Cardiac muscle cell (in vitro differentiated cells and primary cell): ENCODE measurements around the gene ARHGAP15. TPM values are rescaled to one million over a fixed set of nuclear protein-coding genes. Genes with fewer than 3 reads are reported as not detected.

ENCODE experiments used
- DNase-seq, 2 donors: peaks; one replicate each; pipeline versions ENCODE4 v3.0.0 to v3.0.0-alpha.2; 2010 to 2017; ENCODE audit warnings: low read depth in 1 of 2, low spot score in 1 of 2
- H3K27ac ChIP-seq: fragments of 200-600 bp; sonication (generic); 2 replicates; pipeline ENCODE4 v1.5.1; 2016
- H3K27me3 ChIP-seq: fragments of 200-600 bp; sonication (generic); 2 replicates; pipeline ENCODE4 v1.6.0; 2016; ENCODE audit warnings: control low read depth
- H3K36me3 ChIP-seq: fragments of 200-600 bp; sonication (generic); 2 replicates; pipeline ENCODE4 v1.5.1; 2016; ENCODE audit warnings: control low read depth
- H3K4me1 ChIP-seq: fragments of 200-600 bp; sonication (generic); 2 replicates; pipeline ENCODE4 v1.8.1; 2017; ENCODE audit warnings: low read depth, mild to moderate bottlenecking, mixed run types
- H3K4me3 ChIP-seq: fragments of 200-600 bp; sonication (generic); 2 replicates; pipeline ENCODE4 v1.5.1; 2016; ENCODE audit warnings: mild to moderate bottlenecking
- H3K9me3 ChIP-seq: fragments of 200-600 bp; sonication (generic); 2 replicates; pipeline ENCODE4 v1.5.1; 2017; ENCODE audit warnings: low read depth, mild to moderate bottlenecking, control low read depth
- CTCF ChIP-seq: IDR thresholded peaks from 2 replicates; pipeline ENCODE4 v1.5.1; 2012; ENCODE audit warnings: low read depth, mild to moderate bottlenecking, low read length
- polyA plus RNA-seq: library from polyadenylated mRNA; unstranded; fragments of >200 nt; fragmentation: Nextera tagmentation; extraction: Ambion mirVana; gene quantifications from 2 replicates; pipeline ENCODE4 v1.2.1, GENCODE V29; 2016
- total RNA-seq: library from RNA; depleted of rRNA; stranded (reverse); fragments of >200 nt; gene quantifications from 2 replicates; pipeline ENCODE4 v1.2.3, GENCODE V29; 2016

Gene ARHGAP15
- total and polyA plus RNA-seq, 2 experiments from 2014 or later: not detected

GRCh38 chr2:143229411-143229810 lies 100.2 kb downstream of the ARHGAP15 start:
- Histone ChIP-seq H3K27me3 (peaks cover 12% of the 10 kb centered on the region), H3K27ac (no peak overlapping the region), H3K4me3 (no peak overlapping the region), H3K36me3 (no peaks in the 10 kb centered on the region), H3K9me3 (no peaks in the 10 kb centered on the region), H3K4me1 (peaks cover 4% of the 10 kb centered on the region)
- DNase-seq: no peak
- TF ChIP-seq CTCF: no peak

- Histone ChIP-seq H3K36me3 (no peaks in the 10 kb centered on the region), H3K27ac (no peak overlapping the region), H3K27me3 (peaks cover 12% of the 10 kb centered on the region), H3K4me3 (no peak overlapping the region), H3K4me1 (peaks cover 4% of the 10 kb centered on the region), H3K9me3 (no peaks in the 10 kb centered on the region)
- DNase-seq: no peak
- TF ChIP-seq CTCF: no peak
These were observed 100.7 kb downstream of the ARHGAP15 start for GRCh38 chr2:143229952-143230351.

- H3K27ac ChIP-seq: no peak overlapping the region
- no peak for TF ChIP-seq CTCF
These were observed 101.5 kb downstream of the ARHGAP15 start for GRCh38 chr2:143230506-143231253.

GRCh38 chr2:143231254-143231645 lies 102.0 kb downstream of the ARHGAP15 start:
- no peak for TF ChIP-seq CTCF
- Histone ChIP-seq H3K4me3 (no peak overlapping the region), H3K36me3 (no peaks in the 10 kb centered on the region), H3K27ac (no peak overlapping the region), H3K27me3 (peaks cover 7% of the 10 kb centered on the region), H3K9me3 (no peaks in the 10 kb centered on the region), H3K4me1 (peaks cover 4% of the 10 kb centered on the region)
- no peak for DNase-seq

More at GRCh38 chr2:143230506-143231253, 101.5 kb downstream of the ARHGAP15 start:
- Histone ChIP-seq H3K4me3 (no peak overlapping the region), H3K4me1 (peaks cover 4% of the 10 kb centered on the region), H3K27me3 (peaks cover 12% of the 10 kb centered on the region), H3K36me3 (no peaks in the 10 kb centered on the region), H3K9me3 (no peaks in the 10 kb centered on the region)
- no peak for DNase-seq

GRCh38 chr2:143237146-143237777 lies 108.0 kb downstream of the ARHGAP15 start:
- H3K36me3 ChIP-seq: no peaks in the 10 kb centered on the region

More at GRCh38 chr2:143237146-143237777, 108.0 kb downstream of the ARHGAP15 start:
- DNase-seq: no peak
- no peak for TF ChIP-seq CTCF
- H3K27ac ChIP-seq: no peak overlapping the region
- H3K4me1 ChIP-seq: no peaks in the 10 kb centered on the region
- H3K9me3 ChIP-seq: no peaks in the 10 kb centered on the region
- H3K27me3 ChIP-seq: no peaks in the 10 kb centered on the region
- no peak overlapping the region for H3K4me3 ChIP-seq
